ENCODE measurements around the gene MSLN.

The MSLN gene

DNA sequence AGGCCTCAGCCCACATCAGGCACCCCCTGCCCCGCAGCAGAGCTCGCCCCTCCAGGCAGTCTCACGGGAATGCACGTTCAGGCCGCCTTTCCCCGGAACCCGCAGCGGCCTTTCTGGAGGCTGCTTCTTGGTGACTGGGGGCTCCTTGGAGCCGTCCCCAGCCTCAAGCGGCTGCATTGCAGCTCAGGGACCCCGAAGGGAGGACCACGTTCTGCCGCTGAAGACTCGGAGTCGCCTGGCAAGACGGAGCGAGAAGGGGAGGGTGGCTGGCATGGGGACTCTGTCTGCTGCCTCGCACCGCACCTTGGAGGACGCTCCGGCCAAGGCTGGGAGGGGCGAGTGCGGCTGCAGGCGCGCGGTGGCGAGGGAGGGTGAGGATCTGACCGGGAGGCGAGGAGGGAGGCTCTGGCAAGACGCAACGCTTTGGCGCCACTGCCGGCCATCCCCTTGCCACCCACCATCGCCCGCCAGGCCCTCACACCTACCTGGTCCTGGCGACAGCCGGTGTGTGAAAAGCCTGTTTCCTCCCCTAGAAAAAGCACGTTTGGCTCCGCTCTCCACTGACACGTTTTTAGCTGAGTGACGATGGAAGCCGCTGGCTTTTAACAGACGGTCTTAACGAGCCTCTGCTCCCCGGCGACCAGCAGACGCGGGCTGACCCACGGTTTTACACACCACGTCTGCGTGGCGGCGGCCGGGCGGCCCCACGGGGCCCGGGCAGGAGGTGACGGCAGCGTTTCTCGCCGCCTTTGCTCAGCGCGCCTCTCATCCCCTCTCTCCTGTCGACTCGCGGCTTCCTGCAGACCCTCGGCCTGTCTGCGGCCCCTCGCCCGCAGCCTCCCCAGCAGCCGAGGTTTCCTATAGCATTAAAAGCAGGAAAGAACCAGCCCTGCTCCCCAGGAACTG lies 56.7 kb downstream of the MSLN start:
- Histone ChIP-seq H3K36me3 (ENCODE audit: control insufficient read depth, insufficient read depth, low read length) (no peaks in the 10 kb centered on the region), H3K27me3 (replicated peaks; ENCODE audit: control insufficient read depth, insufficient read depth, low read length) (no peaks in the 10 kb centered on the region; the same call in 1 of the 2 replicates), H3K4me3 (replicated peaks; ENCODE audit: low read depth, low read length) (no peak overlapping the region)
- TF ChIP-seq, protein P1, sequence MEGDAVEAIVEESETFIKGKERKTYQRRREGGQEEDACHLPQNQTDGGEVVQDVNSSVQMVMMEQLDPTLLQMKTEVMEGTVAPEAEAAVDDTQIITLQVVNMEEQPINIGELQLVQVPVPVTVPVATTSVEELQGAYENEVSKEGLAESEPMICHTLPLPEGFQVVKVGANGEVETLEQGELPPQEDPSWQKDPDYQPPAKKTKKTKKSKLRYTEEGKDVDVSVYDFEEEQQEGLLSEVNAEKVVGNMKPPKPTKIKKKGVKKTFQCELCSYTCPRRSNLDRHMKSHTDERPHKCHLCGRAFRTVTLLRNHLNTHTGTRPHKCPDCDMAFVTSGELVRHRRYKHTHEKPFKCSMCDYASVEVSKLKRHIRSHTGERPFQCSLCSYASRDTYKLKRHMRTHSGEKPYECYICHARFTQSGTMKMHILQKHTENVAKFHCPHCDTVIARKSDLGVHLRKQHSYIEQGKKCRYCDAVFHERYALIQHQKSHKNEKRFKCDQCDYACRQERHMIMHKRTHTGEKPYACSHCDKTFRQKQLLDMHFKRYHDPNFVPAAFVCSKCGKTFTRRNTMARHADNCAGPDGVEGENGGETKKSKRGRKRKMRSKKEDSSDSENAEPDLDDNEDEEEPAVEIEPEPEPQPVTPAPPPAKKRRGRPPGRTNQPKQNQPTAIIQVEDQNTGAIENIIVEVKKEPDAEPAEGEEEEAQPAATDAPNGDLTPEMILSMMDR (IDR thresholded peaks at IDR 0.05; ENCODE audit: insufficient read depth, low read length, poor library complexity, severe bottlenecking), result no peak
- DNase-seq (ENCODE audit: extremely low read depth, insufficient read length), result no peak

GRCh38 chr16:818132-818531 lies 57.6 kb downstream of the MSLN start:
- H3K27me3 ChIP-seq (replicated peaks; ENCODE audit: control insufficient read depth, insufficient read depth, low read length), result no peaks in the 10 kb centered on the region; the same call in 1 of the 2 replicates
- DNase-seq (ENCODE audit: extremely low read depth, insufficient read length), result no peak
- no peak overlapping the region for H3K4me3 ChIP-seq (replicated peaks; ENCODE audit: low read depth, low read length)
- TF ChIP-seq, protein P1 (IDR thresholded peaks at IDR 0.05; ENCODE audit: insufficient read depth, low read length, poor library complexity, severe bottlenecking), result no peak
- no peaks in the 10 kb centered on the region for H3K36me3 ChIP-seq (ENCODE audit: control insufficient read depth, insufficient read depth, low read length)
